Skeletal muscle satellite cell (primary cell): ENCODE results near the gene CYP2S1.
"Not testable (repeated sequence)": the region's sequence is repeated elsewhere in the genome, so short reads cannot be mapped to it uniquely, and the experiment has no call there.

Source experiments
- H3K27me3 ChIP-seq: 2 replicates; pipeline ENCODE4 v1.7.0; 2013; ENCODE audit warnings: low read length; ENCODE audit not compliant: control insufficient read depth, insufficient read depth
- H3K36me3 ChIP-seq: 2 replicates; pipeline ENCODE4 v1.7.0; 2013; ENCODE audit warnings: mild to moderate bottlenecking, control low read depth, low read length; ENCODE audit not compliant: insufficient read depth
- H3K4me1 ChIP-seq: 2 replicates; pipeline ENCODE4 v1.7.0; 2013; ENCODE audit warnings: low read length; ENCODE audit not compliant: control insufficient read depth, insufficient read depth
- H3K4me2 ChIP-seq: 2 replicates; pipeline ENCODE4 v1.7.0; 2013; ENCODE audit warnings: mild to moderate bottlenecking, low read length
- H3K4me3 ChIP-seq: 2 replicates; pipeline ENCODE4 v1.7.0; 2013; ENCODE audit warnings: low read length
- H3K9ac ChIP-seq: 2 replicates; pipeline ENCODE4 v1.7.0; 2013; ENCODE audit warnings: mild to moderate bottlenecking, low read depth, low read length, moderate library complexity
- H3K9me3 ChIP-seq: replicated peaks from 2 replicates; pipeline ENCODE4 v1.7.0; 2013; ENCODE audit warnings: mild to moderate bottlenecking, control low read depth, low read length

Gene CYP2S1

DNA sequence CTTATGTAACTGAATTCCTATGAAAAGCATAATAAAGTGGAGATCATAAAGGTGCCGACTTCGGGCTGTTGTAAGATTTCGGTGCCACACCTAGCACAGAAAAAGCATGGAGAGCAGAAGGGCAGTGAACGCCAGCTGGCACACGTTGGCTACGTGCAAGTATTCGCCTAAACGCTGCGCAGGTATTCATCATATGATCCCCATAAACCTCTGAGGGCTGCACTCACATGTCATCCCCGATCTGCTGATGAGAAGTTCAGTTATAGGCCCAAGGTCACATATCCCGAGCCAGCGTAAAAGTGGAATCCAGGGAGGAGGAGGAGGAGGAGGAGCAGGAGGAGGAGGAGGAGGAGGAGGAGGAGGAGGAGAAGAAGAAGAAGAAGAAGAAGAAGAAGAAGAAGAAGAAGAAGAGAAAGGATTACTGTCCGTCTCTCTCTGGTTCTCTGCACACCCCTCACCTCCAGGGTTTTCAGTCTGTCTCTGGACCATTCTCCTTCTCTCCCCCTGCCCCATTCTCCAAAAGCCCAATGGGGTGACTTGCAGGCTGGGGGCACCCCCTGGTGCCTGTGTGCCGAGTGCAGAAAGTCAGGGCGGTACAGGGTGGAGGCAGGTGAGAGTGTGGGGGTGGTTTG is 18.6 kb upstream of the CYP2S1 start:
- Histone ChIP-seq H3K4me1 (peaks cover 11% of the 10 kb centered on the region), H3K9me3 (no peaks in the 10 kb centered on the region), H3K4me2 (no peak overlapping the region), H3K9ac (no peak overlapping the region), H3K27me3 (peaks cover 14% of the 10 kb centered on the region), H3K36me3 (no peaks in the 10 kb centered on the region), H3K4me3 (no peak overlapping the region)

DNA sequence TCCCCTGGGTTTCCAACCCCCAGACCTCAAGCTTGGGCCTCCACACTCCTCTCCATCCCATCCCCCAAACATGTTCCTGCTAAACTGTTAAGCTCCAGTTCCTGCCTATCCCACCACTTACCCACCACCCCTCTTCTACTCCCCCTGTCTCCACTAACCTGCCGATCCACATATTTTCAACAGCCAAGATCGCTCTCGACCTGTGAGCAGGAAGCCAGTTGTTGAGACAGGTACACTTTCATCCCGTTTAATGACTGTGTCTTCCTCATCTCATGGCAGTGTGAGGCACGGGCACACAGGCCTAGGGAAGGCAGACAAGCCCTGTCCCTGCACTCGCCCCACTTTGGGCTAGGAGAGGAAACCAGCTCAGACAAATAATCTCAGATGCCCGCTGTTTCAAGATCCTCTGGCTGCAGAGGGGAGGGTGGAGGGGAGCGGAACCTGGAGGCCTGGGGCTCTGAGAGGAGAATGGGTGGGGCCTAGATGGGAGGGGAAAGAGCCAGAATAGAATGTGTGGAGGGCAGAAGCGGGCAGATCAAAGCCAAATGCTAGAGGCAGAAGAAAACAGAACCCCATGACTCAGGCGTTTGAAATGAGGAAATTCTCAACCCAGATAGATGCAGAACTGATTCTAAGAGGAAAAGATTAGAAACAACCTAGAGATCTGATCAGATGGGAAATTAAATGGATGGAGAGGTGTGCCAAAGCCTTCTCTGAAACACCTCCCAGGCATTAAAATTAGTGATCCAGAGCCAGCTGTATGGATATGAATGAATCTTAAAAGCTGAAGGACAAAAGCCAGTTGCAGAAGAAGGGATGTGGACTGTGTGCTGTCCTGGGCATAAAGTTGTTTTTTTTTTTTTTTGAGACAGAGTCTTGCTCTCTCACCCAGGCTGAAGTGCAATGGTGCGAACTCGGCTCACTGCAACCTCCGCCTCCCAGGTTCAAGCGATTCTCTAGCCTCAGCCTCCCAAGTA is 16.9 kb upstream of the CYP2S1 start:
- Histone ChIP-seq H3K4me3 (no peak overlapping the region), H3K36me3 (no peaks in the 10 kb centered on the region), H3K4me2 (peak overlapping the region; percentile 67), H3K9ac (no peak overlapping the region), H3K27me3 (peaks cover 11% of the 10 kb centered on the region), H3K9me3 (no peaks in the 10 kb centered on the region), H3K4me1 (peaks cover 11% of the 10 kb centered on the region)

- H3K4me1 ChIP-seq = peaks cover 11% of the 10 kb centered on the region
- H3K4me3 ChIP-seq, H3K9ac ChIP-seq, H3K27me3 ChIP-seq, H3K9me3 ChIP-seq, H3K36me3 ChIP-seq, H3K4me2 ChIP-seq: not testable (repeated sequence)
Measured at GRCh38 chr19:41180173-41180572, 12.8 kb upstream of the CYP2S1 start.

GRCh38 chr19:41186971-41187883 is 5.8 kb upstream of the CYP2S1 start:
- H3K4me1 ChIP-seq = no peaks in the 10 kb centered on the region
- H3K9me3 ChIP-seq = no peaks in the 10 kb centered on the region
- H3K9ac ChIP-seq = no peak overlapping the region
- H3K36me3 ChIP-seq = no peaks in the 10 kb centered on the region
- H3K27me3 ChIP-seq = peaks cover 45% of the 10 kb centered on the region
- H3K4me3 ChIP-seq = no peak overlapping the region
- H3K4me2 ChIP-seq = no peak overlapping the region

GRCh38 chr19:41187884-41188279 is 5.1 kb upstream of the CYP2S1 start:
- Histone ChIP-seq H3K9ac (no peak overlapping the region), H3K36me3 (no peaks in the 10 kb centered on the region), H3K9me3 (no peaks in the 10 kb centered on the region), H3K4me2 (no peak overlapping the region), H3K4me3 (no peak overlapping the region), H3K4me1 (no peaks in the 10 kb centered on the region), H3K27me3 (peaks cover 52% of the 10 kb centered on the region)

GRCh38 chr19:41189425-41190065 is 3.5 kb upstream of the CYP2S1 start:
- H3K9me3 ChIP-seq = no peaks in the 10 kb centered on the region
- no peak overlapping the region for H3K4me3 ChIP-seq
- no peak overlapping the region for H3K4me2 ChIP-seq
- no peaks in the 10 kb centered on the region for H3K4me1 ChIP-seq
- H3K36me3 ChIP-seq = no peaks in the 10 kb centered on the region
- H3K9ac ChIP-seq = no peak overlapping the region
- peaks cover 62% of the 10 kb centered on the region for H3K27me3 ChIP-seq

- H3K9ac ChIP-seq = no peak overlapping the region
- H3K4me2 ChIP-seq = peak overlapping the region; percentile 56
- no peaks in the 10 kb centered on the region for H3K9me3 ChIP-seq
- H3K36me3 ChIP-seq = no peaks in the 10 kb centered on the region
- H3K4me3 ChIP-seq = no peak overlapping the region
- peaks cover 59% of the 10 kb centered on the region for H3K27me3 ChIP-seq
- H3K4me1 ChIP-seq = no peaks in the 10 kb centered on the region
Measured at GRCh38 chr19:41193430-41194156, 574 bp downstream of the CYP2S1 start.

DNA sequence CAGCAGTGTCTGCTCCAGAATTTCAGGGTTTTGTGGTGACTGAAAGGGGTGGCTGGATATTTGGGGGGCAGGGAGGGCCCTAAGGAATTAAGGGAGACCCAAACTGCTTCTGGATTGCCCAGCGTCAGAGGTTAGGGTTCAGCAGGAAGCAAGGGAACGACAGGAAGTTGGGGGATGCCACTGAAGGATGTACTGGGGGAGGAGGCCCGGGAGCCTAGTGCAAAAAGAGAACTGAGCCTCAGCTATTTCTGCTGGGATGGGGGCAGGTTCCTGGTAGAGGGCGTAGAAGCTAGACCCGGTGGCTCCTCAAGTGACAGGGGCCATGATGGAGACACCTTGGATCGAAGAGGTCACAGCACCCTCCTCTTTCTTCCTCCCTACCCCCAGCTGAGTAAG is 1.1 kb downstream of the CYP2S1 start:
- H3K27me3 ChIP-seq = peaks cover 64% of the 10 kb centered on the region
- H3K4me1 ChIP-seq = no peaks in the 10 kb centered on the region
- H3K9ac ChIP-seq = no peak overlapping the region
- no peaks in the 10 kb centered on the region for H3K9me3 ChIP-seq
- H3K36me3 ChIP-seq = no peaks in the 10 kb centered on the region
- no peak overlapping the region for H3K4me3 ChIP-seq
- no peak overlapping the region for H3K4me2 ChIP-seq

GRCh38 chr19:41195675-41196497 is 2.9 kb downstream of the CYP2S1 start:
- H3K9me3 ChIP-seq = no peaks in the 10 kb centered on the region
- H3K4me1 ChIP-seq = peaks cover 9% of the 10 kb centered on the region
- H3K4me2 ChIP-seq = no peak overlapping the region
- H3K4me3 ChIP-seq = no peak overlapping the region
- no peaks in the 10 kb centered on the region for H3K36me3 ChIP-seq
- peaks cover 51% of the 10 kb centered on the region for H3K27me3 ChIP-seq
- H3K9ac ChIP-seq = no peak overlapping the region

DNA sequence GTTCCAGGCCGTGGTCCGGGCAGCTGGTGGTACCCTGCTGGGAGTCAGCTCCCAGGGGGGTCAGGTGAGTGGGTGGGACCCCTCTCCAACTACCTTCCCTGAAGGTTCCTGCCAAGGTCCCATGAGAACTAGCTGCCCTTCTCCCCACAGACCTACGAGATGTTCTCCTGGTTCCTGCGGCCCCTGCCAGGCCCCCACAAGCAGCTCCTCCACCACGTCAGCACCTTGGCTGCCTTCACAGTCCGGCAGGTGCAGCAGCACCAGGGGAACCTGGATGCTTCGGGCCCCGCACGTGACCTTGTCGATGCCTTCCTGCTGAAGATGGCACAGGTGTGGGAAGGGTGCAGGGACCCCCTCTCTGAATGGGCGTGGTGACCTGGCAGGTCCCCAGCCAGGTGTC is 5.5 kb downstream of the CYP2S1 start:
- H3K36me3 ChIP-seq = no peaks in the 10 kb centered on the region
- H3K4me2 ChIP-seq = no peak overlapping the region
- H3K4me1 ChIP-seq = peaks cover 9% of the 10 kb centered on the region
- H3K27me3 ChIP-seq = peaks cover 26% of the 10 kb centered on the region
- no peak overlapping the region for H3K4me3 ChIP-seq
- no peaks in the 10 kb centered on the region for H3K9me3 ChIP-seq
- no peak overlapping the region for H3K9ac ChIP-seq
